SKM-1 treated with dmso at 0.1 percent for 144 hours (cell line): ENCODE data around the gene SLC16A13.
"Not testable (repeated sequence)": the region's sequence is repeated elsewhere in the genome, so short reads cannot be mapped to it uniquely, and the experiment has no call there.

Experiments used
- DNase-seq: peaks from one replicate; lab custom pipeline; 2025; ENCODE audit not compliant: unreplicated experiment; lab: John Stamatoyannopoulos, UW

Gene SLC16A13

DNA sequence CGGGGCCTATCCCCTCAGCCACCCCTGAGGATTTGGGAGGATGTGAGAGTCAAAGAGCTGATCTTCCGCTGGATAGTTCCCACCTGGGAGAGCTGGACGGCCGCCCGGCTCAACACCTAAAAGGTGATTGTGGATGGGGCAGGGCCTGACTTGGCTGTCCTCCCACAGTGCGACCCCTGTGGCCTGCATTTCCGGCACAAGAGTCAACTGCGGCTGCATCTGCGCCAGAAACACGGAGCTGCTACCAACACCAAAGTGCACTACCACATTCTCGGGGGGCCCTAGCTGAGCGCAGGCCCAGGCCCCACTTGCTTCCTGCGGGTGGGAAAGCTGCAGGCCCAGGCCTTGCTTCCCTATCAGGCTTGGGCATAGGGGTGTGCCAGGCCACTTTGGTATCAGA, 8.5 kb upstream of the SLC16A13 start:
- DNase-seq: no peak

DNA sequence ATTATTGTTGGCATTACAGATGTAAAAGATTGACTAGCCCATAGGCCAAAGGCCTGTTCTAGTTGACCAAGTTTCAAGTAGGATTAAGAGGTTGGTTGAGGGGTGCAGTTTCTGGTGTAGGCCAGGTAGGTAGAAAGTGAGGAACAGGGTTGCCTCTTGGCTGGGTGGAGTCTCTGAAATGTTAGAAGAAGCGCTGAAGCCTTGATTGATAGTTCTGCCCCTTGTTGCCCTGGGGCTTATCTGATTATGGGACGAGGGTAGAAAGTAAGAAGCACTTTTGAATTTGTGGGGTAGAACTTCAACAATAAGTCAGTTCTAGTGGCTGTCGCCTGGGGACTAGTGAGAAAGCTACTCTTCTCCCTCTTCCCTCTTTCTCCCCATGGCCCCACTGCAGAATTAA, 6.7 kb upstream of the SLC16A13 start:
- DNase-seq: no peak

DNA sequence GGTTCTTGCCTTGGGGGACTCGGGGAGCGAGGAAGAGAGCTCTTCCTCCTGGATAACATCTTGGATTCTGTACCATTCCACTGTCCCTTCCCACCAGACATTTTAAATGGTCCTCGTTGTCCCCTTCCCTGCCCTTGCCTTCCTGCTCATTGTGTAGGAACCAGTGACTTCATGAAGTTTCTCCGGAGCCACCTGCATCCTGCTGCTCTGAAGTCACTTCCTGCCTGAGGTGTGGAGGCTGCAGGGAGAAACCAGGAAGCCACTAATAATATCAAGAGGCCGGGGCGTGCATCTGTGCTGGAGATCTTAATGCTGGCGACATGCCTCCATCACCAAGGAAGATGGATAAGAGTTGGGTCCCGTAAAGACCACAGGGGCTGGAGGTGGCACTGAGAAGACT, 6.2 kb upstream of the SLC16A13 start:
- no peak for DNase-seq

DNA sequence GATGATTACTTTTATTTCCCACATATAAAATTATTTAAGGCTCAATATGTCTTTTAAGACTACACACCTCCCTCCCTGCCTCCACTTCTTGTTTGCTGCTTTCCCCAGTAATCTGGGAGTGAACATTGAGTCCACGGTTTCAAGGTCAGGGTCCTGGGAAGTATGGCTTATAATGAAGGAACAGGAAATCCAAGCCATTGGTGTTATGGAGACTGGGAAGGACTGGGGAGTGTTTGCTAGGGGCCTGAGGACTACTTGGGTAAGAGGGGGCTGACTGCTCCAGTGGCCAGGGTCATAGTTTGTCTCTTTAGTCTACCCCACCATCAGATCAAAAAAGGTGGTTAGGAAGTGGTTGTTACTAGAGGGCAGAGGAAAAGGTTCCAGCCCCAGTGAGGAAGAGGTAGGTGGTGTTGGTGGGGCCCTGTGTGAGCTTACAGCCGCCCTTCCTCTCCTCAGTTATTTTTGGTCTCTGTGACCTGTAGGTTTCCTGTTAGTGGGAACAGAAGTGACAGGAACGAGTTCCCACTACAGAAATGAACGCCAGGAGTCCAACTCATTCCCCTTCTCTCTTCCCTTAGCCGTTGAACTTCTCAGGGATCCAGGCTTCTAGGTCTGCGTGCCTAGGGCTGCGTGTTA, 742 bp upstream of the SLC16A13 start:
- DNase-seq: peak; percentile 19

DNA sequence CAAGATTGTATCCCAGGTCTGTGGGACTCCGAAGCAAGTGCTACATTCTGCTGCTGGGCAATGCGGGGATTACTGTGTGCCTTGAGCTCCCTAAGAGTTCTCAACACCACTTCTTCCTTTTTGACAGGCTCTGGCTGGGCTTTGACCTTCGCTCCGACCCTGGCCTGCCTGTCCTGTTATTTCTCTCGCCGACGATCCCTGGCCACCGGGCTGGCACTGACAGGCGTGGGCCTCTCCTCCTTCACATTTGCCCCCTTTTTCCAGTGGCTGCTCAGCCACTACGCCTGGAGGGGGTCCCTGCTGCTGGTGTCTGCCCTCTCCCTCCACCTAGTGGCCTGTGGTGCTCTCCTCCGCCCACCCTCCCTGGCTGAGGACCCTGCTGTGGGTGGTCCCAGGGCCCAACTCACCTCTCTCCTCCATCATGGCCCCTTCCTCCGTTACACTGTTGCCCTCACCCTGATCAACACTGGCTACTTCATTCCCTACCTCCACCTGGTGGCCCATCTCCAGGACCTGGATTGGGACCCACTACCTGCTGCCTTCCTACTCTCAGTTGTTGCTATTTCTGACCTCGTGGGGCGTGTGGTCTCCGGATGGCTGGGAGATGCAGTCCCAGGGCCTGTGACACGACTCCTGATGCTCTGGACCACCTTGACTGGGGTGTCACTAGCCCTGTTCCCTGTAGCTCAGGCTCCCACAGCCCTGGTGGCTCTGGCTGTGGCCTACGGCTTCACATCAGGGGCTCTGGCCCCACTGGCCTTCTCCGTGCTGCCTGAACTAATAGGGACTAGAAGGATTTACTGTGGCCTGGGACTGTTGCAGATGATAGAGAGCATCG, 2.4 kb downstream of the SLC16A13 start:
- DNase-seq: no peak

DNA sequence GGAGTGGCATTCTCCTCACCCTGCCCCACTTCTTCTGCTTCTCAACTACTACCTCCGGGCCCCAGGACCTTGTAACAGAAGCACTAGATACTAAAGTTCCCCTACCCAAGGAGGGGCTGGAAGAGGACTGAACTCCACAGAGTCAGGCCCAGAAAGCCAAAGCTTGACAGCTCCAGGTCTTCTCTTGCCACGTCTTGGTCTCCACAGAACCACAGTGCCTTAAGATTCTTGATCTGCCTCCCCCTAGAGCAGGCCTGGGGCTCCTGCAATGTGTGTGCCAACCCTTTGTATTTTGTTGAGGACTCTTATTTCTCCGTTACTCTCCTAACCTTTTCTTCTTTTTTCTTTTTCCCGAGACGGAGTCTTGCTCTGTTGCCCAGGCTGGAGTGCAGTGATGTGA, 4.0 kb downstream of the SLC16A13 start:
- DNase-seq: no peak

DNA sequence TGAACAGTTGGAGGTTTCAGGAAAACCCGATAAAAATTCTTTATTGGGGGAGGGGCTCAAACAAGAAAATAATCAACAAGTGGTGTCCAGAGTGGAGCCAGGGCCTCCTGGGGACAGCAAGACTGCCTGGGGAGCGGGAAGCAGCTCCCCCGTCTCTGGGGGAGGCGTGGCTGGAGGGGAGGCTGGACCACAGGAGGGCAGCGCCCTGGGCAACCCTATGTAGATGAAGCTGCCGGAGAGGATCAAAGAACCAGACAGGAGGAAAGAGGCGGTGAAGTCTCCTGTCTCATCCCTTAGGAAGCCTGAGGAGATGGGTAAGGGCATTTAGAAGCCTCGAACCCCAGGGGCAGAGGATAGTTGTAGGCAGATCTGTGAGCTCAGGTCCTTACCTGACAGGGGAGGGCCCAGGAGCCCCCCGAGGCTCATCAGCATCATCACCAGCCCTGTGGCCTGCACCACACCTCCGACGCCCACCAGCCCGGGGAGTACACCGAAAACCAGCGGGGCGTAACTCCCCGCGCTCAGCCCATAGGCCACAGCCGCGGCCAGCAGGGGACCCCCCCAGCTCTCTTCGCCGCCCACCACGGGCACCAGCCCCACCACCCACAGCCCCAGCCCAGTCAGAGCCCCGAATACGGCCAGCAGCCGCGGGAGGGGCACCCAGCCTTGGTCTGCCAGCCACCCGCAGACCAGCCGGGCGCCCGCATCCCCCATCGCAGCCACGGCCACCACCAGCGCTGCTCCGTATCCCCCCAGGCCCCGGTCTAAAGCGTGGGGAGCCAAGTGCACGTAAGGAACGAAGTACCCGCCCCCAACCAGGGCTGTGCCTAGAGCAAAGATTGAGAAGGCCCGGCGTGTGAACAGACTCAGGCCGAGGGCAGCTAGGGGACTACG, 6.0 kb downstream of the SLC16A13 start:
- no peak for DNase-seq

DNA sequence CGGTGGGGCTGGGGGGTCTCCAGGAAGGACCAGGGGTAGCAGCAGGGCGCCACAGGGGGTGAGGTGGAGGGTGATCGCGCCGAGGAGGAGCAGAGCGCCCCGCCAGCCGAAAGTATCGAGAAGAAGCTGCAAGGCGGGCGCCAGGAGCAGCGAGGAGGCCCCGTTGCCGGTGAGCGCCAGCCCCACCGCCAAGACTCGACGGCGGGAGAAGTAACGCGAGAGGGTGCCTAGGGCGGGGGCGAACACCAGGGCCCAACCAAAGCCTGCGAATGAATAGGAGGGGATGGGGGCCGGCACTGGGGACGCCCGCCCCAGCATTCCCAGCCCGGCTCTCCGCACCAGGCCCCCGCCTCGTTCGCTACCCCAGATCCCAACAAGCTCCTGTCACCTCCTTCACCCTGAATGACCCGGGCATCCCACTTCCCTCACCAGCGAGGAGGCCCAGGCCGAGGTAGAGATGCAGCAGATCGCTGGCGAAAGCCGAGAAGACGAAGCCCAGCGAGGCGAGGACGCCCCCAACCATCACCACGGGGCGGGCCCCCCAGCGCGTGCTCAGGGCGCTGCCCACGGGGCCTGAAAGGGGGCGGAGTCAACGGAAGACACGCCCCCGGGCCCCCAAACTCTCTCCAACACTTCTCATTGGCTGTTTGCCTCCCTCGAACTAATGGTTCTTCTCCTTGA, 6.8 kb downstream of the SLC16A13 start:
- DNase-seq: no peak

DNA sequence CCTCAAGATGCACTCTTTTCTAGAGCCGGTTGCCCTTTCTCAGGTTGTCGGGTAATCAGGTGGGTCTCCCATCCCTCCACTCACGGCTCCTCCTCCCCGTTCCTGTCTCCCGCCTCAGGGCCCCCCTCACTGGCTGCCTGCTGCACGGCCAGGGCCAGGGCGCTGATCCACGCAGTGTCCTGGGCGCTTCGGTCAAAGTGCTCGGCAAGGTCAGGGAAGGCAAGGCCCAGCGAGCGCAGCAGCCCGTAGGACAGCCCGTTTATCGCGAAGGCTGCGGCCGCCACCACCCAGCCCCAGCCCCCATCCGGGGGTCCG, 7.3 kb downstream of the SLC16A13 start:
- DNase-seq: no peak

DNA sequence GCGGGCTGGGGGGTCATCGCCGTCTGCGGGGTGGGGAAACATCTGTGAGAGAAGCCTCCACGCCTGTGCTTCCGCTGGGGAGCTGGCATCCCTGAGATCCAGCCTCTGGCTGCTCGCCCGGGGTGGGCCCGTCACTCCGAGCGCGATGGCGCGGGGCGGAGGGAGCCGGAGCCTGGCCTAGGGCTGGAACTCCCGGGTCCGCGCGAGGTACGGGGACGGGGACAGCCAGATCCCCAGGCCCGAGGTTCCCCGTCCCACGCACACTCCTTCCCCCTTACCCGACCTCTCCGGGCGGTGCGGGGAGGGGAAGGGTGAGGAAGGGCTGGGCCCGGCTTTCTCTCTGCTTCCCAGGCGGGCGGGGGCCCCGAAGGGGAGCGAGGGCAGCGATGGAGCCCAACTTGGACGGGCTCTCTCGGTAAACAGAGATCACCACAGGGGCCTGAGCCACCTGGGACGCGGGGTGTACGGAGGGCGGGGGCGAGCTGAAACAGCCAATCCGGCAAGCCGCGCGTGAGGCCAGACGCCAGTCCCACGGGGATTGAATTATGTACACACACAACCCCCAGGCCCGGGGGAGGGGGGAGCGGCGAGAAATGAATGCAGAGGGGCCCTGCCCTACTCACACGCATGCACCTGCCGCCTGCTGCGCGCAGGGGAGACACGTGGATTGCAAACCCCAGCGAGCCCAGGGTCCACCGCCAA, 7.8 kb downstream of the SLC16A13 start, which contains the start of gene SLC16A11:
Gene SLC16A11 (minus strand): TSS at position 596 of the 702 bp plus-strand sequence. CDS start 579 bp downstream, at position 17.
- DNase-seq: no peak

DNA sequence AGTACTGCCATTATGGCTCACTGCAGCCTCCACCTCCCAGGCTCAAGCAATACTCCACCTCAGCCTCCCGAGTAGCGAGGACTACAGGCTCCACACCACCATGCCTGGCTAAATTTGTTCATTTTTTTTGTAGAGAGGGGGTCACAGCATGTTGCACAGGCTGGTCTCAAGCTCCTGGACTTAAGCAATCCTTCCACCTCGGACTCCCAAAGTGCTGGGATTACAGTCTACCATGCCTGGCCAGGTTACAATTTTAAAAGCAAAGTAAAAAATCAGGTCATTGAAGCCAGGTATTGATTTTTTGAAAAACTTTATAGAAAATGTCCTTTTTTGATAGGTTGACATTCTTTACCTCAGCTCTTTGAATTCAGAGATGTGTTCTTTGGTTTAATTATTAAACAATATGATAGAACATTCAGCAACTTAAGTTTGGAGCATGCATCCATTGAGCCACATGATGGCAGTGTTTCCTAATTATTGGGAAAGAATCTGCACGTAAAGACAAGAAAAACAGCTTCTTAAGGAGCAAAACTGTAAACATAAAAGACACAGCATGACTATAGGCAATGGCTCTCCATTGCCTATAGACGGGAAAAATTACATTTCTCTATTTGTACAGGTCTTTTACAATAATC, 9.8 kb downstream of the SLC16A13 start:
- no peak for DNase-seq

DNA sequence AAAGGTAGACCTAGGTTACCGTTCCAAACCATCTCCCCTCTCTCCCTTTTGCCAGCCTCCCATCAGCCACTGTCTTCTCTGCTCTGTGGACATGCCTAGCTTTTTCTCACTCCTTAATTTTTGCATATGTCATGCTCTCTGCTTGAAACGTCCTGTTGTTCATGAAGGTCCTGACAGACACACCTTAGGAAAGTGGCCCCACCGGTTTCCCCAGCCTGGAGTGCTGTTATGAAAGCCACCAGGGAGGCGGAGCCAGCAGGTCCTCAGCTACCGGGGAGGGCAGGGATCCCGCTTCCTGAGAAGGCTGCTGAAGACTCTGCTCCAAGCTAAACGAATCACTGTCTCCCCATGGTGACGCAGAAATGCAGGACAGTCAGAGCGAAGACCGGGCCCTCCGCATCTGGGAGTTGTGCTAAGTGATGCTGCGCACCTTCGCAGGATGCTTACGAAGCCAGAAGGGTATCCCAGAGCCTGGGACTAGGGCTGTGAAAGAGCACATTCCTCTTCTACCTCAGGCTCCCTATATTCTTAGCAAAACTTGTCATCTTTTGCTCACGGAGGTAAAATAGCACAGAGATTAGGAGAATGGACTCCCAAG, 10.4 kb downstream of the SLC16A13 start:
- no peak for DNase-seq

DNA sequence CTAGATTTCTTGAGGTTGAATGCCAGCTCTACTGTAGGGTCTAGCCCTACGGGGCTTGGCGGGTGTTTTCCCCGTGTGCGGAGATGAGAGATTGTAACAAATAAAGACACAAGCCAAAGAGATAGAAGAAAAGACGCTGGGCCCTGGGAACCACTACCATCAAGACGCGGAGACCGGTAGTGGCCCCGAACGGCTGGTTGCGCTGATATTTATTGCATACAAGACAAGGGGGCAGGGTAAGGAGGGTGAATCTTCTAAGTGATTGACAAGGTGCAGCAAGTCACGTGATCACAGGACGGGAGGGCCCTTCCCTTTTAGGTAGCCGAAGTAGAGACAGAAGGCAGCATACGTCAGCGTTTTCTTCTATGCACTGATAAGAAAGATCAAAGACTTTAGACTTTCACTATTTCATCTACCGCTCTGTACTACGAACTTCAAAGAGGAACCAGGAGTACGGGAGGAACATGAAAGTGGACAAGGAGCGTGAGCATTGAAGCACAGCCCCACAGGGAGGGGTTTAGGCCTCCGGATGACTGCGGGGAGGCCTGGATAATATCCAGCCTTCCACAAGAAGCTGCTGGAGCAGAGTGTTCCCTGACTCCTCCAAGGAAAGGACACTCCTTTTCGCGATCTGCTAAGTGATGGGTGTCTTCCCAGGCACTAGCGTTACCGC, 11.0 kb downstream of the SLC16A13 start:
- DNase-seq: not testable (repeated sequence)

DNA sequence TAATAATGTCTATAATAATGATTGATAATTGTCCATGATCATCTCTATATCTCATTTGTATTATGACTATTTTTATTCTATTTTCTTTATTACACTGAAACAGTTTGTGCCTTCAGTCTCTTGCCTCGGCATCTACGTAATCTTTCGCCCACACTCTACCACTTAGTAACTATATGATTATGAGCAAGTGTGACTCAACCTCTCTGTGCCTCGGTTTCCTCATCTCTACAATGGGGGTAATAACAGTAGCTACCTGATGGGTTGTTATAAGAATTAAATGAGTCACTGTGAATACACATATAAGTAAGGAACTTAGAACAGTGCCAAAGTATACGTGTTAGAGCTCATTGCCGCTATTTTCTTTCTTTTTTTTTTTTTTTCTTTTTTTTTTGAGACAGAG, 11.8 kb downstream of the SLC16A13 start:
- DNase-seq: no peak

DNA sequence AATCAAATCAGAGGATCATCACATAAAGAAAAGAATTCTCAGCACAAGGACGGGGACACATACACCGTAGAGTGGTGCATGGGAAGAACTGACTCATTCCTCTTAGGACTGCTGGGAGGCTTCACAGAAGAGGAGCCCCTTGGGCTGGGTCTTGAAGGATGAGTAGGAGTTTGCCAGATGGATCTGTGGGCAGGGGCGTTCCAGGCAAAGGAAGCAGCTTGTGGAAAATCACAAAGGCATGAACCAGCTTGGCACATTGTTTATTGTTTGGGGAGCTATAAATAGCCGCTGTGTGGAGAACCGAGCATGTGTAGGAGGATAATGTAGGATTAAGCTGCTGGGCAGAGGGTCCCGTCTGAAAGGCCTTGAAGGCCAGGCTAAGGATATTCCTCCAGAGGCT, 13.2 kb downstream of the SLC16A13 start:
- no peak for DNase-seq

DNA sequence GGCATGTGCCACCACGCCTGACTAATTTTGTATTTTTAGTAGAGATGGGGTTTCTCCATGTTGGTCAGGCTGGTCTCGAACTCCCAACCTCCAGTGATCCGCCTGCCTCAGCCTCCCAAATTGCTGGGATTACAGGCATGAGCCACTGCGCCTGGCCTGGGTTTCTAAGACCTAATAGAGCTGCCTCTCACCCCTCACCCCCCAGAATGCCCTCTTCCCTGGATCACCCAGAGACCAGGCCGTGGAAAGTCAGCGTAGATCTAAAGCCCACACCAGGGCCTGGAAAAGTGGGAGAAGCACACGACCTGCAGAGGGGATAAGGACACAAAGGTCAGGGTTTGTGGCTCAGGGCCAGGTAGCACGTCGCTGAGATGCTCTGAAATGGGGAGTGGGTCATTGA, 14.8 kb downstream of the SLC16A13 start:
- DNase-seq: not testable (repeated sequence)

DNA sequence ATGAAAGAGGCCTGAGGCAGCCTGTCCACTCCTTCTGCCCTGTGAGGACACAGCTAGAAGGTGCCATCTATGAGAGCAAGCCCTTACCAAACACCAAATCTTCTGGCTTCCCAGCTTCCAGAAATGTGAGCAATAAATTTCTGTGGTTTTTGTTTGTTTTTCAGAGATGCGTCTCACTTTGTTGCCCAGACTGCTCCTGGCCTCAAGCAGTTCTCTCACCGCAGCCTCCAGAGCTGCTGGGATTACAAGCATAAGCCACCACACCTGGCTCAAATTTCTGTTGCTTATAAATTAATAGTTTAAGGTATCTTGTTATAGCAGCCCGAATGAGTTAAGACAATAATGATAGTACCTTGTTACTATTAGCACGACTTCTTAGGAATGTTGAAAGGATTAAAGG, 20.6 kb downstream of the SLC16A13 start:
- no peak for DNase-seq

DNA sequence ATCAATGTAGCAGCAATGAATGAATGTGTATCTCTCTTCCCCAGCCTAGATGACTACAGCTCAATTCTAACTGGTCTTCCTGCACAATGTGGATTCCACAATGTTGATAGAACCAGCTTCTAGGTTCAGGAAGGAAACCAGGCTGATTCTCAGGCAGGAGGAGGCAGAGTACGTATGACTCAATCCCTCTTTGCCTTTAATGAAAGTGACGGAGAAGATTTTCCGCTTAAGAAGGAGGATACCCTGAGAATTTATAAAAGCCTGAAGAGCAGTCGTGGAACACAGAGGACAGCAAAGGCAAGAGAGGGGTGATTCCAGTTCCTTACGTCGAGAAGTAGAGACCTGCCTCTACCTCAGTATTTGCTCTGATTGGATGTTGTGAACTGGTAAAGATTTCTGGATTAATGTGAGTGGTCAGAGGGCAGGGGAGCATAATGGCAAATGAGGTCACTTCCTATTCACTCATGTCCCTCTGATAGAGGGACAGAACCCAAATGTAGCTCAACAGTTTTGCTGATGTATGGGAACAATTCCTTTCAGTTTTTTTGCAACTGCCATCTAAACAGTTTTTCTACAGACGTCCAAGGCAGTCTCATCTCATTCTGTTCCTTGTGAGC, 23.1 kb downstream of the SLC16A13 start:
- no peak for DNase-seq
